NCI-H82 treated with DMSO at 0.1 percent for 48 hours (cell line): Measurements from ENCODE around the gene IL36A.

Experiments
- DNase-seq: peaks from one replicate; lab custom pipeline; 2025; ENCODE audit not compliant: unreplicated experiment; lab: John Stamatoyannopoulos, UW

Gene IL36A

GRCh38 chr2:113005030-113005509 lies at the start of gene IL36A:
Gene IL36A, plus strand, starts transcription at chr2:113005459. Its CDS starts 413 bp downstream, at chr2:113005872.
- no peak for DNase-seq

DNA sequence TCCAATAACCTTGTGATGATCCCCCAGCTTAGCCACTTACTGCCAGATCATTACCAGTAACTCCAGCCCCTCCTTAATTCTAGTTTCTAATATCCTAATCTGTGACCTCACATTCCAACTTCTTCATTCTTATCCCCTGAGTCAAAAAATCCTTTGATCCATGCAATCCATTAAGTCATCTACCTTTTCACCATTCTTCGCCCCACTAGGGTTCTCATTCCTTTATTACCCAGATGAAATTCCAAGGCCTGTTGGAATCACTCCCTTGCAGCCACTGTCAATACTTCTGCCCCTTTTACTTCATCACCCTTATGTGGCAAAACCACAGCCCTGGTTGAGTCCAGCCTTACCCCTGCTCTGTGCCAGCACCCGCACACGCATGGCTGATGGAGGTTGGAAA lies 47.7 kb upstream of the IL36A start:
- DNase-seq = no peak

- peak; percentile 39 for DNase-seq
Measured at GRCh38 chr2:112958428-112959108, 46.7 kb upstream of the IL36A start.

GRCh38 chr2:112959109-112959812 lies 46.0 kb upstream of the IL36A start:
- peak; percentile 7 for DNase-seq

GRCh38 chr2:112960230-112960825 lies 44.9 kb upstream of the IL36A start:
- DNase-seq = no peak

DNA sequence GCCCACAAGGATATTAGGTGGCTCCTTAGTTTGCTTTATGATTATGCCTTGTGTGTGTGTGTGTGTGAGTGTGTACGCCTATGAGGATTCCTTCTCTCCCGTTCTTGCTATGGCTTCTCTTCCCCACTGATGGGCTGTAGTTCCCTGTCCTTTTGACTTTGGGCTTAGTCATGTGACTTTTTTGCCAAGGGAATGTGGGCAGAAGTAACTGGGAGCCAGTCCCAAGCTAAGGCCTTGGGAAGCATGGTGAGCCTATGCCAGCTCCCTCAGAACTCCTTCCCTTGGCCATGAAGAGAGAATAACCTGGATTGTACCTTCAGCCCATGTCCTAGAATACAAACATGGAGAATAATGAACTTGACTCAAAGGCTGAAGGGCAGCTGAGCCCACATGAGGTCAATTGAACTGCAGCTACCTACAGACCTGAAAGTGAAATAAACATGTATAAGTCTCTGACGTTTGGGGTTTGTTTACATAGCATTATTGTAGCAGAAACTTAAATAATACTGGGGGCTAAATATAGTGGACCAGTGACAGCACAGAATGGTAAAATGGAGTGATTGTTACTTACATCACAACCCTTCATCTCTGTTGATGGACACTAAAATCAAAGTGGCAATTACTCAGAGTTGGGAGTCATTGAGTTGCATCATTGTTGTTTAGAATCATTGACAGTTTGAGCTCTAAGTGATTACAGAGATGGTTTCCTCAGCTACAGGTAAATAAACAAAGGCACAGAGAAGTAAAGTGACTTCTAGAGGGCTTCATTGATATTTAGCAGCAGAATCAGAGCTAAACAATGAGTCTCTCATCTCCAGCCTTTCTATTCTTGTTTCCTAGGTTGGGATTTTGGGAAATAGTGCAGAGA lies 42.7 kb upstream of the IL36A start:
- no peak for DNase-seq

DNA sequence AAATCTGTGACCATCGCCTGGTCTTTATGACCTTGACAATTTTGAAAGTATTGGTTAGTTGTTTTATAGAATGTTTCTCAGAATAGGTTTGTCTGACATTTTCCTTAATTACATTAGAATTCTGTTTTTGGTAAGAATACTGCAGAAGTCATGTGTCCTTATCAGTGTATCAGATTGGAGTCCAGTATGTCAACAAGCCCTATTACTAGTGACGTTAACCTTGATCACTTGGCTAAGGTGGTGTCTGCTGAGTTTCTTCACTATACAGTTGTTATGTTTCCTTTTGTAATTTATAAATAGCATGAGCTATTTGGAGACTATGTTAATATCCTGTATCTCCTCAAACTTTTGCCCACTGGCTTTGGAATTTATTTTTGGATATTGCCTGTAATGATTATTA lies 38.2 kb upstream of the IL36A start:
- DNase-seq = no peak

GRCh38 chr2:112972423-112973086 lies 32.7 kb upstream of the IL36A start:
- DNase-seq = no peak

GRCh38 chr2:112973156-112973555 lies 32.1 kb upstream of the IL36A start:
- DNase-seq = no peak

DNA sequence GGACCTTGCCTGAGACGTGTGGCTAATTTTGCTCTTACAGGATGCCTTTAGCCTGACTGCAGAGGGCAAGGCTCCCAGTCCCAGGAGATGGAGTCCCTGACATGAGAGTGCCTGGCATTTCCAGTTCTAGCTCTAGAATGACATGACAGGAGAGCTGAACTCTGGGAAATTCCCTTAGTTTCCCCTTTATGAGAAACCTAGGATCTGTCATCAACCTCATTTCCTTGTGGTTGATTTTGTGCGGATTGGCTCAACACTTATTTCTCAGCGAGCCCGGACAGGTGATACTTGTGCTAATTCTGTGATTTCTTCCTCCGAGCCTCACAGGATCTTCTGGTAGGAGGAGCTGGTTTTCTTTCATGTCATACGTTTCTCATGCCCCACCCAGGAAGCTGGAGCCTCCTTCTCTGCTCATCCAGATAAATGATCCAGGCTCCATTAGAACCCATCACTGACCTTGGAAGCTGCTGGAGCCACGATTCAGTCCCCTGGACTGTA lies 27.7 kb upstream of the IL36A start, which contains the start of gene IL36G:
Gene IL36G (plus strand): TSS at position 448 of the 498 bp plus-strand sequence. CDS start 633 bp downstream, outside the sequence.
- no peak for DNase-seq

DNA sequence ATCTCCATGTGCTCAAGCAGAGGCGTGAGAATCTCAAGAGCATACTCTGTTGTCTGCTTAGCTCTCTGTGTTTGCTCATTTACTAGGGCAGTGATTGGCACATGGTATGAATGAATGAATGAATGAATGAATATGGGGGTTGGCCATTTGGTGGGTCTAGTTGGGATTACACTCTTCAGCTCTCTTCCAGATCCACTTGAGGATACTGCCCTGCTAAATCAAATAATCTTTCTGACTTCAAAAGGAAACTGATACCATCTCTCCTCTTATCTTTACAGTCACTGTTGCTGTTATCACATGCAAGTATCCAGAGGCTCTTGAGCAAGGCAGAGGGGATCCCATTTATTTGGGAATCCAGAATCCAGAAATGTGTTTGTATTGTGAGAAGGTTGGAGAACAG lies 25.5 kb upstream of the IL36A start:
- DNase-seq = no peak

DNA sequence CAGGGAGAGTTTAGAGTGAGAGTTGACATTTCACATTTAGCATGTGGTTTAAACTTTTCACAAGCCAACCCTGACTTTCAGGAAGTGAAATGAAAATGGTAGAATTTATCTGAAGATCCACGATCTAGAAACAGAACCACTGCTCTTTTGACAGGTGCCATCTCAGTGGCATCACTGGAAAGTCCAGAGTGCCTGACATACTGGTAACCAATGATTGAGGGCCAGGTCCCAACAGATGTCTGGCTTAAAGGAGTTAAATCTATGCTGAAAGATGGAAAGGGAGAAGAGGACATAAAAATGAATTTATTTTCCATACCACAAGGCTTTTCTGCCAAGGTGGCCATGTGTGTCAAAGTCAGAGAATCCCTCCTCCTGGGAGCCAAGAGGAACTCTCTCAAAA lies 24.7 kb upstream of the IL36A start:
- DNase-seq = no peak

DNA sequence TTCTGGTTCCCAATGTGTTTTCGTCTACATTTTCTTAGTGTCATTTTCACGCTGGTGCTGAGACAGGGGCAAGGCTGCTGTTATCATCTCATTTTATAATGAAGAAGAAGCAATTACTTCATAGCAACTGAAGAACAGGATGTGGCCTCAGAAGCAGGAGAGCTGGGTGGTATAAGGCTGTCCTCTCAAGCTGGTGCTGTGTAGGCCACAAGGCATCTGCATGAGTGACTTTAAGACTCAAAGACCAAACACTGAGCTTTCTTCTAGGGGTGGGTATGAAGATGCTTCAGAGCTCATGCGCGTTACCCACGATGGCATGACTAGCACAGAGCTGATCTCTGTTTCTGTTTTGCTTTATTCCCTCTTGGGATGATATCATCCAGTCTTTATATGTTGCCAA lies 20.2 kb upstream of the IL36A start:
- DNase-seq = no peak

- DNase-seq = no peak
Measured at GRCh38 chr2:112989611-112990010, 15.6 kb upstream of the IL36A start.

GRCh38 chr2:112993831-112994230 lies 11.4 kb upstream of the IL36A start:
- DNase-seq = no peak

- DNase-seq = no peak
Measured at GRCh38 chr2:112994648-112995047, 10.6 kb upstream of the IL36A start.

DNA sequence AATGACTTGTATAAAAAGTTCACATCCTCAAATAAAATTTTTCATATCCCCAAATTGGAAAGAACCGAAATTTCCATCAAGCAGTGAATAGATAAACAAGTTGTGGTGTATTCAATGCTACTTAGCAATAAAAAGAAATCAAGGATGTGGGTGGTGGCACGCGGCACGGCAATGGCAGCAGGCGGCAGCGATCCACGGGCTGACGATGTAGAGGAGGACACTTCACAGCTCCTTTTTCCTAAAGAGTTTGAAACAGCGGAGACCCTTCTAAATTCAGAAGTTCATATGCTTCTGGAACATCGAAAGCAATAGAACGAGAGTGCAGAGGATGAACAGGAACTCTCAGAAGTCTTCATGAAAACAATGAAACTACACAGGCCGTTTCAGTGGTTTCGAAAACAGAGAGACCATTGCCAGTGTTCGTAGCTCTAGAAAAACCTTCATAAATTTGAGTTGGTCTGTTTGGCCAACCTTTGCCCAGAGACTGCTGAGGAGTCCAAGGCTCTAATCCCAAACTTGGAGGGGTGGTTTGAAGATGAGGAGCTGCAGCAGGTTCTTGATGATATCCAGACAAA lies 9.8 kb upstream of the IL36A start:
- no peak for DNase-seq

GRCh38 chr2:112996635-112997034 lies 8.6 kb upstream of the IL36A start:
- DNase-seq = no peak

GRCh38 chr2:112997151-112997550 lies 8.1 kb upstream of the IL36A start:
- DNase-seq = no peak

GRCh38 chr2:113000436-113000835 lies 4.8 kb upstream of the IL36A start:
- DNase-seq = no peak
